Lower lobe of right lung (tissue), 2 donors: ENCODE measurements around the gene ZBTB40. TPM values are rescaled to one million over a fixed set of nuclear protein-coding genes. Genes with fewer than 3 reads are reported as not detected.

Source experiments
- ATAC-seq, 2 donors: fragments of 200-7000 bp; cut with Tn5 transposase; one replicate each; pipeline ENCODE4 v1.9.1; 2020 to 2022; ENCODE audit warnings: mild to moderate bottlenecking in 2 of 2, moderate library complexity in 2 of 2
- DNase-seq: peaks from one replicate; pipeline ENCODE4 v3.0.0-alpha.2; 2020
- H3K27ac ChIP-seq: fragments of 200-600 bp; one replicate; pipeline ENCODE4 v1.8.0; 2022
- H3K27me3 ChIP-seq: fragments of 200-600 bp; one replicate; pipeline ENCODE4 v1.8.0; 2022; ENCODE audit warnings: low read depth
- H3K36me3 ChIP-seq: fragments of 200-600 bp; one replicate; pipeline ENCODE4 v1.8.0; 2022; ENCODE audit warnings: mild to moderate bottlenecking
- H3K4me1 ChIP-seq: fragments of 200-600 bp; one replicate; pipeline ENCODE4 v1.8.0; 2022
- H3K4me3 ChIP-seq: fragments of 200-600 bp; one replicate; pipeline ENCODE4 v1.8.0; 2022; ENCODE audit warnings: mild to moderate bottlenecking
- H3K9me3 ChIP-seq: fragments of 200-600 bp; one replicate; pipeline ENCODE4 v1.8.0; 2022
- intact Hi-C: fragments of 100-400 bp; cut with DNase I; formaldehyde crosslinking; loops from one replicate; pipeline ENCODE4 v1.11.0; 2022
- total RNA-seq: library from RNA; stranded (reverse); fragmentation: NEBNext Ultra II Directional; extraction: Animal tissue kit (Norgen Biotek cat#: 25700); gene quantifications from one replicate; pipeline ENCODE4 v1.2.1, GENCODE V29; 2021
- TF ChIP-seq, protein P1 (sequence below): fragments of 200-600 bp; IDR thresholded peaks from one replicate; pipeline ENCODE4 v1.8.0; 2022; ENCODE audit warnings: antibody characterized with exemption, mild to moderate bottlenecking
- donor health status: DM: no; HTN: yes; CAD: no; lungs with severe emphysema.

The ZBTB40 gene
- total RNA-seq, 1 donor from 2014 or later: 25.3 TPM

- no peak overlapping the region for H3K27ac ChIP-seq
- peaks cover 97% of the 10 kb centered on the region for H3K36me3 ChIP-seq
Observed at GRCh38 chr1:22518379-22518778, 66.7 kb downstream of the ZBTB40 start.

DNA sequence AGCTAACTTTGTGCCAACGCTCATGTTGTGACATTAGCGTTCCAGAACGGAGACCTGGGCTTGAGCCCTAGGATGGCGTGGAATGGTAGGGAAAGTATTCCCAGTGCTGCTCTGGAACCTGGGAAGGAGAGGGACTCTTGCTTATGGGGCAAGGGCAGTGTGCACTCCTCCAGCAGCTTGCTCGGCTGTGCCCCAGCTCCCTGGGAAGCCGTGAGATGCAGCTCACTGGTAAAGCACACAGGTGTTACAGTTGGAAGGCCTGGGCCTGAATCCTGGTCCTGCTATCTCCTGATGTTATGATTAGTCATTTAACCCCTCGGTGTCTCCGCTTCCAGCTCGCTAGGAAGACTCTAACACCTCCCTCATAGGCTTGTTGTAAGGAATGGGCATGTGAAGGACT, 69.2 kb downstream of the ZBTB40 start:
- Histone ChIP-seq H3K9me3 (no peaks in the 10 kb centered on the region), H3K27me3 (no peaks in the 10 kb centered on the region), H3K4me1 (no peaks in the 10 kb centered on the region), H3K27ac (no peak overlapping the region), H3K4me3 (no peak overlapping the region), H3K36me3 (peaks cover 97% of the 10 kb centered on the region)
- intact Hi-C loops: no loop called here
- no peak for ATAC-seq
- DNase-seq: no peak
- TF ChIP-seq, protein P1, sequence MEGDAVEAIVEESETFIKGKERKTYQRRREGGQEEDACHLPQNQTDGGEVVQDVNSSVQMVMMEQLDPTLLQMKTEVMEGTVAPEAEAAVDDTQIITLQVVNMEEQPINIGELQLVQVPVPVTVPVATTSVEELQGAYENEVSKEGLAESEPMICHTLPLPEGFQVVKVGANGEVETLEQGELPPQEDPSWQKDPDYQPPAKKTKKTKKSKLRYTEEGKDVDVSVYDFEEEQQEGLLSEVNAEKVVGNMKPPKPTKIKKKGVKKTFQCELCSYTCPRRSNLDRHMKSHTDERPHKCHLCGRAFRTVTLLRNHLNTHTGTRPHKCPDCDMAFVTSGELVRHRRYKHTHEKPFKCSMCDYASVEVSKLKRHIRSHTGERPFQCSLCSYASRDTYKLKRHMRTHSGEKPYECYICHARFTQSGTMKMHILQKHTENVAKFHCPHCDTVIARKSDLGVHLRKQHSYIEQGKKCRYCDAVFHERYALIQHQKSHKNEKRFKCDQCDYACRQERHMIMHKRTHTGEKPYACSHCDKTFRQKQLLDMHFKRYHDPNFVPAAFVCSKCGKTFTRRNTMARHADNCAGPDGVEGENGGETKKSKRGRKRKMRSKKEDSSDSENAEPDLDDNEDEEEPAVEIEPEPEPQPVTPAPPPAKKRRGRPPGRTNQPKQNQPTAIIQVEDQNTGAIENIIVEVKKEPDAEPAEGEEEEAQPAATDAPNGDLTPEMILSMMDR: no peak

More at GRCh38 chr1:22518379-22518778, 66.7 kb downstream of the ZBTB40 start:
- intact Hi-C loops: no loop called here
- no peaks in the 10 kb centered on the region for H3K9me3 ChIP-seq
- H3K4me1 ChIP-seq: no peaks in the 10 kb centered on the region
- H3K27me3 ChIP-seq: no peaks in the 10 kb centered on the region
- TF ChIP-seq, protein P1: no peak
- ATAC-seq: no peak
- no peak for DNase-seq
- H3K4me3 ChIP-seq: no peak overlapping the region

DNA sequence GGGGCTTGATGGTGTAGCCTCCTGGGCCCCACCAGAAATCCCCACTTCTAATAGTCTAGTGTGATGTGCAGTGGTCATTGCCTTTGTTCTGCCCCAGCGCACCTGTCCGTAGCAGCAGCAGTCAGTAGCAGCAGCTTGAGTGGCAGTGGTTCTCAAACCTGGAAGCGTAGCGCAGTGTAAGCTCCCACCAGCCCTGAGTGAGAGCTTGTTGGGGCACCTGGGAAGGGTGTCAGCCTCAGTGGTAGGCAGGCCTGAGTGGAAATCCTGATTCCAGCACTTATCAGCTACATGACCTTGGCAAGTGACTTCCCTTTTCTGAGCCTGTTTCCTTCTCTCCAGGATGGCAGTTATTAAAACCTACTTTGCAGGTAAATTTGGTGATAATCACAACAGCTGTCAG, 70.0 kb downstream of the ZBTB40 start:
- Histone ChIP-seq H3K9me3 (no peaks in the 10 kb centered on the region), H3K4me1 (no peaks in the 10 kb centered on the region), H3K27me3 (no peaks in the 10 kb centered on the region), H3K27ac (no peak overlapping the region), H3K4me3 (no peak overlapping the region), H3K36me3 (peaks cover 97% of the 10 kb centered on the region)
- DNase-seq: no peak
- intact Hi-C loops: no loop called here
- TF ChIP-seq, protein P1: no peak
- ATAC-seq: no peak

GRCh38 chr1:22522221-22522743, 70.6 kb downstream of the ZBTB40 start:
- ATAC-seq (no peak), DNase-seq (no peak)
- intact Hi-C loops: no loop called here
- no peak overlapping the region for H3K27ac ChIP-seq
- no peaks in the 10 kb centered on the region for H3K9me3 ChIP-seq
- H3K4me1 ChIP-seq: no peaks in the 10 kb centered on the region
- H3K27me3 ChIP-seq: no peaks in the 10 kb centered on the region
- TF ChIP-seq, protein P1: no peak
- H3K36me3 ChIP-seq: peaks cover 97% of the 10 kb centered on the region
- H3K4me3 ChIP-seq: no peak overlapping the region

DNA sequence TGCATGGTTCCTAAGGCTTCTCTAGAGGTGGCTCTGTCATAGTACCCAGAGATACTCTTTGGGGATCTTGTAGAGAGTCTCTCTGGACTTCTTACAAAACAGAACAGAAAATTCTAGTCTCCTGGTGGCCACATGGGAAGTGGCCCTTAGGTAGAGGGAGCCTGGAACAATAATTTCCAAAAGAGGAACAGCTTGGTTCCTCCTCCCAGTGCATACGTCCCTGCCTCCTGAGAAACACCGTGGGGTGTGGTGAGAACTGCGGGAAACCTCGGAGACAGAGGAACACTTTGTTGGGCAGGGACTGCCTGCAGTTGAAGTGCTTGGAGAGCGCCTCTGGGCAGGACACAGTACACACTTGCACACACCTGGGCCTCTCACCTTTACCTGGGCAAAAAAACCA, 72.8 kb downstream of the ZBTB40 start:
- TF ChIP-seq, protein P1: no peak
- Histone ChIP-seq H3K27me3 (no peaks in the 10 kb centered on the region), H3K4me1 (no peaks in the 10 kb centered on the region), H3K27ac (no peak overlapping the region), H3K36me3 (peaks cover 97% of the 10 kb centered on the region), H3K4me3 (no peak overlapping the region), H3K9me3 (no peaks in the 10 kb centered on the region)
- no peak for DNase-seq
- ATAC-seq: peak in 1 of 2 donors; percentile 34
- intact Hi-C loops: no loop called here
